IMR-90 (cell line): ENCODE results near the gene SCGB1A1. TPM values are rescaled to one million over a fixed set of nuclear protein-coding genes. Genes with fewer than 3 reads are reported as not detected.

Experiments used
- ATAC-seq: fragments of 200-7000 bp; cut with Tn5 transposase; 2 replicates; pipeline ENCODE4 v1.9.1; 2020; ENCODE audit warnings: low read depth, mild to moderate bottlenecking, moderate library complexity
- BruUV-seq: library from RNA; stranded (reverse); fragments of 400-500 nt; replicated peaks from 2 replicates; lab custom pipeline; 2021; lab: Mats Ljungman, UMichigan
- CTCF ChIA-PET: fragments of 300-600 bp; formaldehyde crosslinking; extraction: SDS; loops from one replicate; lab custom pipeline; 2021; ENCODE audit warnings: antibody characterized with exemption; lab: Yijun Ruan, JAX
- POLR2A ChIA-PET: fragments of 300-600 bp; sonication (Branson Sonifier 250); formaldehyde crosslinking; loops from one replicate; lab custom pipeline; 2022; ENCODE audit warnings: antibody characterized with exemption; ENCODE audit not compliant: unreplicated experiment; lab: Charles Lee
- DNase-seq: peaks from one replicate; pipeline ENCODE4 v3.0.0; 2013
- H2AFZ ChIP-seq: replicated peaks from 2 replicates; pipeline ENCODE3; 2013; ENCODE audit warnings: low read length, mild to moderate bottlenecking; ENCODE audit not compliant: poor library complexity
- H2AK5ac ChIP-seq: 2 replicates; pipeline ENCODE4 v1.6.1; 2013; ENCODE audit warnings: low read depth, low read length, inconsistent platforms
- H2AK9ac ChIP-seq: replicated peaks from 2 replicates; pipeline ENCODE3; 2013; ENCODE audit warnings: mild to moderate bottlenecking, low read depth, low read length, moderate library complexity; ENCODE audit not compliant: poor library complexity
- H2BK120ac ChIP-seq: 2 replicates; pipeline ENCODE4 v1.6.1; 2013; ENCODE audit warnings: low read depth, low read length, inconsistent platforms
- H2BK15ac ChIP-seq: 3 replicates; pipeline ENCODE4 v1.6.1; 2013; ENCODE audit warnings: low read depth, low read length, inconsistent platforms
- H2BK20ac ChIP-seq: 2 replicates; pipeline ENCODE4 v1.6.1; 2013; ENCODE audit warnings: low read depth, mild to moderate bottlenecking, inconsistent platforms, low read length, moderate library complexity
- H2BK5ac ChIP-seq: 2 replicates; pipeline ENCODE4 v1.6.1; 2013; ENCODE audit warnings: mild to moderate bottlenecking, low read depth, low read length, inconsistent platforms; ENCODE audit not compliant: poor library complexity, severe bottlenecking
- H3K14ac ChIP-seq: replicated peaks from 2 replicates; pipeline ENCODE4 v1.6.1; 2013; ENCODE audit warnings: low read depth, low read length, inconsistent platforms
- H3K18ac ChIP-seq: 2 replicates; pipeline ENCODE4 v1.6.1; 2013; ENCODE audit warnings: low read depth, low read length, control low read depth
- H3K23ac ChIP-seq: 2 replicates; pipeline ENCODE4 v1.6.1; 2013; ENCODE audit warnings: low read depth, low read length, inconsistent platforms
- H3K27ac ChIP-seq: 2 replicates; pipeline ENCODE4 v1.5.1; 2013; ENCODE audit warnings: mild to moderate bottlenecking, control low read depth, low read length; ENCODE audit not compliant: insufficient read depth
- H3K27me3 ChIP-seq: 2 replicates; pipeline ENCODE4 v1.6.1; 2013; ENCODE audit warnings: low read length; ENCODE audit not compliant: control insufficient read depth, insufficient read depth
- H3K36me3 ChIP-seq: 2 replicates; pipeline ENCODE4 v1.6.1; 2013; ENCODE audit warnings: low read length, mixed read lengths; ENCODE audit not compliant: control insufficient read depth, insufficient read depth
- H3K4ac ChIP-seq: 2 replicates; pipeline ENCODE4 v1.6.1; 2013; ENCODE audit warnings: low read depth, low read length, inconsistent platforms
- H3K4me1 ChIP-seq: 2 replicates; pipeline ENCODE4 v1.6.1; 2013; ENCODE audit warnings: low read length, mixed read lengths; ENCODE audit not compliant: control insufficient read depth, insufficient read depth
- H3K4me2 ChIP-seq: 2 replicates; pipeline ENCODE4 v1.6.1; 2013; ENCODE audit warnings: low read depth, mild to moderate bottlenecking, control low read depth, low read length, moderate library complexity
- H3K4me3 ChIP-seq: 2 replicates; pipeline ENCODE4 v1.5.1; 2013; ENCODE audit warnings: low read depth, mild to moderate bottlenecking, control low read depth, low read length, moderate library complexity; ENCODE audit not compliant: insufficient read depth
- H3K56ac ChIP-seq: 2 replicates; pipeline ENCODE4 v1.6.1; 2013; ENCODE audit warnings: low read length, inconsistent platforms; ENCODE audit not compliant: insufficient read depth; ENCODE audit errors: extremely low read depth
- H3K79me1 ChIP-seq, 2 experiments: 2 replicates each; pipeline ENCODE4 v1.6.1; 2013; ENCODE audit warnings: low read length in 2 of 2, inconsistent platforms in 1 of 2, low read depth in 1 of 2
- H3K9ac ChIP-seq: 2 replicates; pipeline ENCODE4 v1.6.1; 2013; ENCODE audit warnings: low read depth, low read length, control low read depth
- H3K9me1 ChIP-seq: 2 replicates; pipeline ENCODE4 v1.6.1; 2013; ENCODE audit warnings: low read length, inconsistent platforms; ENCODE audit not compliant: insufficient read depth
- H3K9me3 ChIP-seq: 2 replicates; pipeline ENCODE4 v1.6.1; 2013; ENCODE audit warnings: low read length; ENCODE audit not compliant: control insufficient read depth, insufficient read depth
- H4K20me1 ChIP-seq: 2 replicates; pipeline ENCODE4 v1.6.1; 2013; ENCODE audit warnings: low read length, inconsistent platforms; ENCODE audit not compliant: insufficient read depth
- H4K5ac ChIP-seq: 2 replicates; pipeline ENCODE4 v1.6.1; 2013; ENCODE audit warnings: mild to moderate bottlenecking, low read depth, low read length, control low read depth
- H4K8ac ChIP-seq, 2 experiments: 2 replicates each; pipeline ENCODE4 v1.6.1; 2013; ENCODE audit warnings: low read depth in 2 of 2, low read length in 2 of 2, control low read depth in 1 of 2, inconsistent platforms in 1 of 2
- H4K91ac ChIP-seq: 2 replicates; pipeline ENCODE4 v1.6.1; 2013; ENCODE audit warnings: low read depth, low read length, inconsistent platforms; ENCODE audit not compliant: insufficient read depth
- CEBPB ChIP-seq: IDR thresholded peaks from 2 replicates; pipeline ENCODE4 v1.6.1; 2012; ENCODE audit warnings: low read depth, low read length, improper control_type of control experiment
- FOS ChIP-seq: fragments of 150-350 bp; IDR thresholded peaks from 2 replicates; pipeline ENCODE4 v1.6.1; 2016; ENCODE audit warnings: low read depth, low read length
- MAFK ChIP-seq: IDR thresholded peaks from 2 replicates; pipeline ENCODE4 v1.6.1; 2012; ENCODE audit warnings: low read depth, low read length, improper control_type of control experiment
- MXI1 ChIP-seq: IDR thresholded peaks from 2 replicates; pipeline ENCODE4 v1.6.1; 2012; ENCODE audit warnings: low read depth, mild to moderate bottlenecking, low read length, moderate library complexity, borderline replicate concordance
- POLR2A ChIP-seq: IDR thresholded peaks from 2 replicates; pipeline ENCODE4 v1.6.1; 2012; ENCODE audit warnings: mild to moderate bottlenecking, low read depth, low read length
- RAD21 ChIP-seq: IDR thresholded peaks from 2 replicates; pipeline ENCODE4 v1.6.1; 2012; ENCODE audit warnings: low read length, improper control_type of control experiment
- WGBS, 2 experiments: methylation state at CpG; one replicate each; pipeline versions ENCODE4 v1.1.5 to v1.1.7; 2013; ENCODE audit warnings: missing lambda C conversion rate in 2 of 2; ENCODE audit not compliant: insufficient read length in 1 of 2; ENCODE audit errors: extremely low coverage in 2 of 2; 5-methylcytosine and 5-hydroxymethylcytosine counted together
- dilution Hi-C: fragments of 300-500 bp; cut with HindIII; formaldehyde crosslinking; loops from one replicate; pipeline ENCODE4 v1.14.3; 2018; ENCODE audit warnings: low sequenced_read_pairs; ENCODE audit not compliant: unreplicated experiment
- in situ Hi-C: fragments of 300-500 bp; cut with MboI; formaldehyde crosslinking; loops from 3 replicates; pipeline ENCODE4 v1.14.3; 2019; ENCODE audit warnings: low sequenced_read_pairs, inconsistent platforms, mixed read lengths
- intact Hi-C: fragments of 100-400 bp; cut with micrococcal nuclease; formaldehyde crosslinking; loops from 2 replicates; pipeline ENCODE4 v1.10.0; 2022
- polyA plus RNA-seq, 3 experiments: library from polyadenylated mRNA; depleted of rRNA; stranded (reverse); fragments of >200 nt; gene quantifications; 2 replicates each; pipeline ENCODE4 v1.2.3, GENCODE V29; 2012; ENCODE audit warnings: low replicate concordance in 1 of 3
- total RNA-seq: library from RNA; depleted of rRNA; stranded (reverse); fragments of >200 nt; gene quantifications from 2 replicates; pipeline ENCODE4 v1.2.3, GENCODE V29; 2012
- TF ChIP-seq, protein P1 (sequence below): fragments of 150-350 bp; IDR thresholded peaks from 2 replicates; pipeline ENCODE4 v1.6.1; 2016; ENCODE audit warnings: low read depth, mild to moderate bottlenecking, low read length, moderate library complexity, borderline replicate concordance

The SCGB1A1 gene
- total and polyA plus RNA-seq, 2 of the 4 experiments (the other 2 are of a cell fraction): not detected

DNA sequence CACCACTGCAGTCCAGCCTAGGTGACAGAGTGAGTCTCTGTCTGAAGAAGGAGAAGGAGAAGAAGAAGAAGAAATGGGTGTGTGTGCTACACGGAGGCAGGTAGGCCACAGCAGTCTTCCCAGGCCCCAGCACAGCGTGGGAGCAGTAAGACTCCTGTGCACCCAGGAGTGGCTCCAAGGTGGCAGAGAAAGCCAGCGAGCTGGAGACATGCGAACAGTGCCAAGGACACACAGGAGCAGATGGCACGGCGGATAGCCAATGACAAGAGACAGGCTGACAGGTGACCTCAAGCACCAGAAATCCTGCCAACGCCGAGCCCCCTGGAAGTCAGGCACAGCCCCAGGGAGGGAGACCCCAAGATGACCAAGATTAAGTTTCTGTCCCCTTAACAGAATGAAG, 9.0 kb upstream of the SCGB1A1 start:
- Histone ChIP-seq H3K9me3 (no peaks in the 10 kb centered on the region), H2AFZ (peak overlapping the region; percentile 58), H3K4me3 (no peak overlapping the region), H3K56ac (no peak overlapping the region), H3K79me1 (no peaks in the 10 kb centered on the region), H3K4ac (no peak overlapping the region), H3K23ac (no peak overlapping the region), H3K4me2 (no peak overlapping the region), H3K36me3 (no peaks in the 10 kb centered on the region), H2BK20ac (no peak overlapping the region), H2BK120ac (no peak overlapping the region), H4K20me1 (no peaks in the 10 kb centered on the region), H4K91ac (no peak overlapping the region), H2BK15ac (no peak overlapping the region), H2AK9ac (no peak overlapping the region), H4K8ac (no peak overlapping the region), H3K27me3 (no peaks in the 10 kb centered on the region), H3K9me1 (no peaks in the 10 kb centered on the region), H4K5ac (no peak overlapping the region), H3K14ac (no peak overlapping the region), H3K4me1 (no peaks in the 10 kb centered on the region), H2AK5ac (no peak overlapping the region), H2BK5ac (no peak overlapping the region), H3K9ac (no peak overlapping the region), H3K27ac (no peak overlapping the region), H3K18ac (no peak overlapping the region)
- ChIA-PET POLR2A (interaction anchor here (0.6 kb wide), 1 partner anchor 137 kb away, joined by 3 read pairs; no protein-coding TSS in a partner anchor), CTCF (interaction anchor here (0.7 kb wide), 1 partner anchor 87 kb away, joined by 5 read pairs; no protein-coding TSS in a partner anchor)
- intact Hi-C loops (no loop called here), in situ Hi-C loops (no loop called here), dilution Hi-C loops (no loop called here)
- WGBS, 2 experiments: 82% methylated on average over 6 of the region's 8 CpGs; no CpG with 5 or more reads in 1 of the 2 experiments
- ATAC-seq (no peak), DNase-seq (no peak)
- no TSS peak for BruUV-seq
- TF ChIP-seq CEBPB: no peak
- no peak for TF ChIP-seq FOS
- no peak for TF ChIP-seq MAFK
- TF ChIP-seq, protein P1, sequence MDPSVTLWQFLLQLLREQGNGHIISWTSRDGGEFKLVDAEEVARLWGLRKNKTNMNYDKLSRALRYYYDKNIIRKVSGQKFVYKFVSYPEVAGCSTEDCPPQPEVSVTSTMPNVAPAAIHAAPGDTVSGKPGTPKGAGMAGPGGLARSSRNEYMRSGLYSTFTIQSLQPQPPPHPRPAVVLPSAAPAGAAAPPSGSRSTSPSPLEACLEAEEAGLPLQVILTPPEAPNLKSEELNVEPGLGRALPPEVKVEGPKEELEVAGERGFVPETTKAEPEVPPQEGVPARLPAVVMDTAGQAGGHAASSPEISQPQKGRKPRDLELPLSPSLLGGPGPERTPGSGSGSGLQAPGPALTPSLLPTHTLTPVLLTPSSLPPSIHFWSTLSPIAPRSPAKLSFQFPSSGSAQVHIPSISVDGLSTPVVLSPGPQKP: no peak
- no peak for TF ChIP-seq MXI1
- TF ChIP-seq RAD21: no peak
- no peak for TF ChIP-seq POLR2A
